Activated CD8-positive, alpha-beta memory T cell treated with anti-CD3 and anti-CD28 coated beads, Interleukin-2, amount 50 U/mL, for 24 hours (primary cell): Measurements from ENCODE around the gene BTN3A1.
A peak's percentile ranks its signal among the peaks of the same experiment; 100 is the strongest.
"Not testable (repeated sequence)": the region's sequence is repeated elsewhere in the genome, so short reads cannot be mapped to it uniquely, and the experiment has no call there.

ENCODE experiments used
- DNase-seq: peaks from one replicate; pipeline ENCODE4 v3.0.0-alpha.2; 2020; ENCODE audit errors: extremely low read depth

BTN3A1 gene

DNA sequence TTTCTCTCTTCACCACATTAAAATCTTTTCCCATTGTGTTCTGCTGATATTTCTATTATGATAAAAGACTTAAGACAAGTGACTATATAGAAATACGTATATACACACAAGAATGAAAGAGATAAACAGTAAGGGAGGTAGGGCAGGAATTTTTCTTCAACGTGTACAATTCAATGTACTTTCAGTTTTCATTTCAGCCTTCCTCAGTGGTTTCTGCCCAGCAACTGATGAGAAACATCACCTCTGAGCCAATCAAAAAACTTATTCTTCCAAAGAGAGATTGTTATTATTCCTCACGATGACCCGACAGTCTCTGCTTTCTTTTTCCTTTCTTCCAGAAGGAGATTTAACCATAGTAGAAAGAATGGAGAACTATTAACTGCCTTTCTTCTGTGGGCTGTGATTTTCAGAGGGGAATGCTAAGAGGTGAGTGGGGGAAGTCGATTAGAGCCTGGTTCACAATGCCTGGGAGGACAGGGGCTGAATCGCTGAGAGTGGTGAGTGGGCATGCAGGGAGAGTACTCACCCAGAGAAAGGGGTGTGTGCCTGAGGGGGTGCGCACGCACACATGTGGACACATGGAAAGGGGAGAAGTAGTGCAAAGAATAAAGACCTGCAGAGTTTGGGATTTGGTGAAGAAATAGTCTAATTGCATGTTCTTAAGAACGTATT, at the start of gene BTN3A1:
TSS of gene BTN3A1 (plus strand) at position 289 of the 672 bp plus-strand sequence. CDS start 3,289 bp downstream, outside the sequence.
- DNase-seq = peak; percentile 47

DNA sequence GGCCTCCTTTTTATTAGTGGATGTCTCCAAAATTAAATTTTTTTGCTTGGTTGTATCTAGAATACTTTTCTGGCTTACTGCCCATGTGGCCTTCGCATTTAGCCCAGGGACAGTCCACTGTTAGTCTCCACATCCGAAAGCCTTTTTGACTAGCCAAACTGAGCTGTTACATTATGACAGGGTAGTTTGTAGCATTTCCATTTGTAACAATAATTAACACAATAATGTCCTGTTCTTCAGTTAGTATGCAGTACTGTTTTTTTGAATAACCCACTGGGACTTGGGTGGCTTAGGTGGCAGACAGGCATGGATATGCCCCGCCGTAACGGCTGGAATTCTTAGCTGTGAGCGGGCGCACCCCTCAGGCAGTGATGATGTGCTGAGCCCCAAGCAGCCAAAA, 49.8 kb upstream of the BTN3A1 start:
- no peak for DNase-seq

DNA sequence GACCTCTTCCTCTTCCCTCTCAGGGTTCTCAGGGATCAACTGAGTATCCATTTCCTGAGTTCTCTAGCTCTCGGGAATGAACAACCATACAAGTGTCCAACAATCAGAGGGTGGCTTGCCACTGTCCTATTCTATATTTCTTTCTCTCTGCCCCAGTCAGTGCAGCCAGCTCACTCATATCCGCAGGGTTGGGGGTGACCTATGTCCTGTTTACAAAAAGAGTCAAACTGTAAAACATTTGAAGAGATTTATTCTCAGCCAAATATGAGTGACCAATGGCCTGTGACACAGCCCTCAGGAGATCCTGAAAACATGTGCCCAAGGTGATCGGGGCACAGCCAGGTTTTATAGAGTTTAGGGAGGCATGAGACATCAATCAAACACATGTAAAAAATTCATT, 47.9 kb upstream of the BTN3A1 start:
- DNase-seq = no peak

DNA sequence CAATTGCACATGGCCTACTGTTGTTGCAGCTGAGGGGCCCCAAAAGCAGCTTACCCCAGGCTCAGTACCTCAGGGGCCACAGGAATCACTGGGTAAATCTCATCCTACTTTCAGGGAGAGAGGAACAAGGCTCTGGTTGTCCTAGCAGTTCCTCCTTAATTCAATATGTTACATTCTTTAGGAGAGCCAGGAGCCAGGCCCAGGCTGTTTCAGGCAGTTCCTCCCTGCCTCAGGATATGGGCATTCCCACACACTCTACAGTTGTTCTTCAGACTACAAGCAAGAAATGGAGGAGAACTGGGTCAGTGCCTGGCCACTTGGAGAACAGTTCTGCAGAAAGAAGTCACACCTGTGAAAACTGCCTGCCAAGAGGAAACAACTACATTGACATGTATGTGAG, 46.7 kb upstream of the BTN3A1 start:
- no peak for DNase-seq

DNA sequence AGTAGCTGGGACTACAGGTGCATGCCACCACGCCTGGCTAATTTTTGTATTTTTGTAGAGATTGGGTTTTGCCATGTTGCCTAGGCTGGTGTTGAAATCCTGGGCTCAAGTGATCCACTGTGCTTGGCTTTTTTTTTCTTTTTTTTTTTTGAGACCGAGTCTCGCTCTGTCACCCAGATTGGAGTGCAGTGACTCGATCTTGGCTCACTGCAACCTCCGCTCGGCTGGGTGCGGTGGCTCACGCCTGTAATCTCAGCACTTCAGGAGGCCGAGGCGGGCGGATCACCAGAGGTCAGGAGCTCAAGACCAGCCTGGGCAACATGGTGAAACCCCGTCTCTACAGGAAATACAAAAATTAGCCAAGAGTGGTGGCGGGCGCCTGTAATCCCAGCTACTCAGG, 44.5 kb upstream of the BTN3A1 start:
- not testable (repeated sequence) for DNase-seq

DNA sequence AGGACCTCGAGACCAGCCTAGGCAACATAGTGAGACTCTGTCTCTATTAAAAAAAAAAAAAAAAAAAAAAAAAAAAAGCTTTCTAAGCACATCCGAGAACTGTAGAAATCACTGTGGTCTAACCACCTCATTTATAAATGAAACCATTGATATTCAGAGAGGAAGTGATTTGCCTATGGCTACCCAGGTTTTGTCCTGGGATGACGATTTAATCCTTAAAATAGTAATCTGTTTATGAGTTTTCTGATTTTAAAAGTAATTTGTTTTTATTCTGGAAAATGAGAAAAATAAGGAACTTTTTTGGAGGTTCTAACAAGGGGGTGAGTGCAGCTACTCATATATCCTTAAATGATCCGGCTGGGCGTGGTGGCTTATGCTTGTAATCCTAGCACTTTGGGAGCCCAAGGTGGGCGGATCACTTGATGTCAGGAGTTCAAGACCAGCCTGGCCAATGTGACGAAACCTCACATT, 43.5 kb upstream of the BTN3A1 start:
- no peak for DNase-seq

DNA sequence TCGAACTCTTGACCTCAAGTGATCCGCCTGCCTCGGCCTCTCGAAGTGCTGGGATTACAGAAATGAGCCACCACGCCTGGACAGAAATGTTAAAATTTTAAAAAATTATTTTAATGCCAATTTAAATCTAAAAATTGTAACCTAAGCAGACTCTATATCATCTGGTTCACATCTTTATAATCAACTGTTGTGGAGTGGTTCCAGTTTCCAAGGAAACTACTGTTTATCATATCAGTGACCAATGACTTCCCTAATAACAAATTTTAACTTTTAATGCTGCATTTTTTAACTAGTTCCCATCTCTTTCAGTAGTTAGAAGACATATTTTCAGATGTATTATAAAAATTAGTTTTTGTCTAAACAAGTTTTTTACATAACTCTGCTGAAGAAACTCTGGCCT, 42.3 kb upstream of the BTN3A1 start:
- DNase-seq = no peak

DNA sequence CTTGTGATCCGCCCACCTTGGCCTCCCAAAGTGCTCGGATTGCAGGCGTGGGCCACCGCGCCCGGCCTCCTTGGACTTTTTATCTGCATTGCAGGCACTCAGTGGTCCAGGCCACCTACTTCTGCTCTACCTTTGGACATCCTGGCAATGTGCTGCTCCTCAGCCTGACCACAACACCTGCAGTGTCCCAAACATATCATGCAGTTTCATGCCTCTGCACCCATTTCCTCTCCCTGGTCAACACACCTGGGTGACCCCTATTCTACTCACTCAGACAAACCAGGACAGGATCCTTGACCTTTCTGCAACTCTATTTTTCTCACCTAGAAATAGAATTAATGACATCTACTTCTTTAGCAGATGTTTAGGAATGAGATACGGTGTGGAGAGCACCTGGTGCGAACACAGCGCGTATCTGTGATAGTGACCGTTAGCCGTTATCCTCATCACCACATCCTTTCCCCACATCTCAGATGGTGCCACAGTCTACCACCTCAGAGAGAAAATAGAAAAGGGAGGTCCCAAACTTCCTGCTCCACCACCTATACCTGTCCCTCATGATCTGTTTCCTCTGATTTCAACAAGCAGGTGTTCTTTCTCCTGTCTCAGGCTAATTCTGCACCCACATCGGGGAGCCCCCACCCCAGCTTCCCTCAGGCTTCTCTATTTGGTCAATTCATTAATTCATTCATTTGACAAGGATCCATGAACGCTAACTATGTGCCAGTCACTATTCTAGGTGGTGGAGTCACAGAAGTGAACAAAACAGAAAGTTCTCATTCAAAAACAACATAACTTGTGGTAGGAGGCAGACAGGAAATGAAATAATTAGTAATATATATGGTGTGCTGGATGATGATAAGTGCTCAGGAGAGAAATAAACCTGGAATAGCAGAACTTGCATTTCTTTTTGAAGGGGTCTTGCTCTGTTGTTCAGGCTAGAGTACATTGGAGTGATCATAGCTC, 41.3 kb upstream of the BTN3A1 start:
- DNase-seq = no peak

DNA sequence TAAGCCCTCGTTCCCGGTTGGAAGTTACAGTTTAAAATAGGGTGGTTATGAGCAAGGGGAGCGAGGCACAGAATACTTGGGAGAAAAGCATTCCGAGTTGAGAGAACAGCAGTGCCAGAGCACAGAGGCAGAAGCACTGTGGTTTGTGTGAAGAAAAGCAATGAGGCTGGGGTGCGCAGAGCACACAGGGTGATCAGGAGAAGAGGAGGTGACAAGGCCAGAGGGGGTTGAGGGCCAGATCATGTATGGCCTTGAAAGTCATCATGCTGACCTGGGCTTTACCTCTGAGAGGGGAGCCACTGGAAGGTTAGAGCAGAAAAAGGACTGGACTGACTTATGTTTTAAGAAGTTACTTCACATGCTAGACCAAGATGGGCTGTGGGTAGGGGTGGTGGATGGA, 40.5 kb upstream of the BTN3A1 start:
- DNase-seq = no peak

DNA sequence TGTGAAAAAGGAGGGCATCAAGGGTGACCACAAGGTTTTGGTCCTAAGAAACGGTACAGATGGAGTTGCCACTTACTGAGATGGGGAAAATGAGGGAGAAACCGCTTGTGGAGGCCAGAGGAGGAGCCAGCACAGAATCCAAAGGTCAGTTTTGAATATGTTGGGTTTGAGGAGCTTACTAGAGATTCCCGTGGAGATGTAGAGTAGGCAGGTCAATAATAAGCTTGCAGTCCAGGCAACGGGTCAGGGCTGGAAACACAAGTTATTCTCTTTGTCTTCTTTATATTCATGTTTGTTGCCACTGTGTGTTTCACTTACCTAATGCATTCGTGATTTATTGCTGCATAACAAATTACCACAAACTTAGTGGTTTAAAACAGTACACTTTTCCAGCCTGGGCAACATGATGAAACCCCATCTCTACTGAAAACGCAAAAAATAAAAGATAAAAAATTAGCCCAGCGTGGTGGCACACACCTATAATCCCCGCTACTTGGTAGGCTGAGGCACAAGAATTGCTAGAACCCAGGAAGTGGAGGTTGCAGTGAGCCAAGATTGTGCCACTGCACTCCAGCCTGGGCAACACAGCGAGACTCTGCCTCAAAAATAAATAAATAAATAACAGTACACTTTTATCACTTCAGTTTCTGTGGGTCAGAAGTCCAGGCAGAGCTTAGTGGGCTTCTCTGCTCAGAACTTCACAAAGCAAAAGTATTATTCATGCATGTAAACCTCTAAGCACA, 39.8 kb upstream of the BTN3A1 start:
- no peak for DNase-seq

DNA sequence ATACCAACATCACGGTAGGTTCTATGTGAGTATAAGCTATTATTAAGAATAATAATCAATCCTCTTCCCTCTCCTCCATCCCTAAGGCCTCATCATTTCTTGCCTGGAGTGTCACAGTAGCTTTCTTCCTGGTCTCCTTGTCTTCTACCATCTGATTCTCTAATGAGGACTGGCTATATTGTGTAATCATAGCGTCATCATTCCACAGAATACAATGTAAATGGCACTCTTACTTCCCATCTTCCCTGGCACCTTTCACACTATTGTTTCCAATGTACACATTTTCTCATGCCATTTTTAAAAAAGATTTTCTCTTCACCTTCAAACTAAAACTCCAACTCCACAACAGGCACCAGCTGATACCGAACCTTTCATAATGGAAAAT, 39.2 kb upstream of the BTN3A1 start:
- DNase-seq = no peak

DNA sequence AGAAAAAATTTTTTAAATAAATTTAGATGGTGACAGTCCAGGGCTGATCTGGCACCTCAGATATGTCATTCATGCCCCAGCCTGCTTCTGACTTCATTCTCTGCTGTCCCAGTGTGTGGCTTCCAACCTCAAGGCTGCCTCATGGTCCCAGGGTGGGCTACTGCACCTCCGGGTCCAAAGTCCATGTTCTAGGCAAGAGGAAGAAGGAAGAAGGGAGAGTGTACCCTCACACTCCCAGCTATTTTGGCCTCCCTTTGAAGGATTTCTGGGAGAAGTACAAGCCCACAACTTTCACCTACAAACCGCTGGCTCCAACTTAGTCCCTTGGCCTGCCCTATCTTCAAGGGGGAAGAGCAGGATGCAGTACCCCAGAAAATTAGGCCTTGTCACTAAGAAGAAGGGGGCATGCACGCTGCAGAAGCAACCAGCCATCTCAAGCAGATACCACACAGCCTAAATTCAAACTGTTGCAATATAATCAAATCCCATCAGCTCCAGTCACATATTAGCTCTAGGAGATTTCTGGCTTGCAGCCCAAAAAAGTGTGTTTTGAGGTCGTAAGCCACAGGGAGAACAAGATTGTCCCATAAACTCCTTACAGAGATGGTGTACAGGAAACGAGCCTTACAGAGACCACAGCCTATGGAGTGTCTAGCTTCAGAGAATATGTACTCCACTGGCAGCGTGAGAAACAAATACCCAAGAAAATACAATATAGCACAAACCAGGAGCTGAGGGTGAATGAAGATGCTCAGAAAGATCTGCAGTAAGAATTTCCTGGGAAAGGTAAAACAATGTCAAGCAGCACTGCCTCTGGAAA, 38.0 kb upstream of the BTN3A1 start:
- DNase-seq = no peak

DNA sequence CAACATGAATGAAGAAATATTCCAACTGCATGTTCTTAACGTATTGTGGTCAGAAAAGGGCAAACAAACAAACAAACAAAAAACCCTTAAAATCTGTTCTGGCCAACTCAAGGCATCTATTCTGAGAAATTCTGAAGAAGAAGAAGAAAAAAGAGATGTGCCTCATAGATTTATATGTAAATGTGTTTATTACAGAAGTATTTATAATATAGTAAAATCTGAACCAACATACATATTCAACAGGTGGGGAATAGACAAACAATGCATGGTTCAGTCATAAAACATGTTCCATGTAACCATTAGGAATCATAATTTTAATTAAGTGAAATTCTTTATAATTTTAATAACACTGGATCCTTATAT, 36.5 kb upstream of the BTN3A1 start:
- DNase-seq = no peak

DNA sequence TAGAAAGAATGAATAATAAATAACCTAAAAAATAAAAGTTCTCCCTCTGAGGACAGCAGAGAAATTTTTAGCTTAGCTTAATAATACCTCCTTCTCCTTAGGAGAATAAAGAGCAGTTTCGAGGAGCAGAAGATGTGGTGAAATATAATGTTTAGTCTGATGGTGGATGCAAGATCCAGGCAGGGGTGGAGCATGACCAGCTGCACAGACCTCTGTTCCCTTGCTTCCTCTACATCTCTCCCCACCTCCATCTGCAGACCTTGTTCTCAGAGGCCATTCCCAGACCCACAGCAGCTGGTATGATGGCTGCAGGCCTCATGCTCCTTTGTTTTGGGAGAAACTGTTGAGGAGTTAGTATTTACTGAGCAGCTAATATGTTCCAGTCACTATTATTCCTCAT, 35.6 kb upstream of the BTN3A1 start:
- no peak for DNase-seq

DNA sequence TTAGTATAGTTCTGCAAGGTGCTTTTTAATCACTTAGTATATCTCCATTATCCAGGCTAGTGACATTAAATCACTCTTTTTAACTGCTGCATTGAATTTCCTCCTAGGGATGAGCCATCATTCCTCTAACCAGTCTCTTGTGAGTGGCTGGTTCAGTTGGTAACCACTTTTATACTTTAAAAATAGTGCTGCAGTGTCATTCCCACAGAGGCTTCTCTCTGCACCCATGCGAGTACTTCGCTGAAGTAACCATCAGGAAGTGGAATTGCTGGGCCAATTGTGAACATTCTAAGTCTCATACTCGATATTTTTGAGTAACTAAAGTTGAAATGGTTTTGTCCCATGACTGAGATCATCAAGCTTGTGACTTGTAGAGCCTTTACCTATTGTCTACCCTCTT, 35.0 kb upstream of the BTN3A1 start:
- DNase-seq = no peak

DNA sequence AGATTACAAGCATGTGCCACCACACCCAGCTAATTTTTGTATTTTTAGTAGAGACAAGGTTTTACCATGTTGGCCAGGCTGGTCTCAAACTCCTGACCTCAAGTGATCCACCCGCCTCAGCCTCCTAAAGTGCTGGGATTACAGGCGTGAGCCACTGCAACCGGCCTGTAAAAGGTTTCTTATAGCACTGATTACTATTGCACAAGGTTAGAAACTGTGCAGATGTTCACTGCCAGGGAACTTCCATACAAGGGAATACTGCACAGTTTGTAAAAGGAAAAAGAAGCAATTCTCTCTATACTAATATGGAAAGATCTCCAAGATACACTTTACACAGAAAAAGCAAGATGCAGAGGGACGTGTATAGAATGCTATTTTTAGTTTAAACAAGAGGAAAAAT, 30.3 kb upstream of the BTN3A1 start:
- DNase-seq = not testable (repeated sequence)

DNA sequence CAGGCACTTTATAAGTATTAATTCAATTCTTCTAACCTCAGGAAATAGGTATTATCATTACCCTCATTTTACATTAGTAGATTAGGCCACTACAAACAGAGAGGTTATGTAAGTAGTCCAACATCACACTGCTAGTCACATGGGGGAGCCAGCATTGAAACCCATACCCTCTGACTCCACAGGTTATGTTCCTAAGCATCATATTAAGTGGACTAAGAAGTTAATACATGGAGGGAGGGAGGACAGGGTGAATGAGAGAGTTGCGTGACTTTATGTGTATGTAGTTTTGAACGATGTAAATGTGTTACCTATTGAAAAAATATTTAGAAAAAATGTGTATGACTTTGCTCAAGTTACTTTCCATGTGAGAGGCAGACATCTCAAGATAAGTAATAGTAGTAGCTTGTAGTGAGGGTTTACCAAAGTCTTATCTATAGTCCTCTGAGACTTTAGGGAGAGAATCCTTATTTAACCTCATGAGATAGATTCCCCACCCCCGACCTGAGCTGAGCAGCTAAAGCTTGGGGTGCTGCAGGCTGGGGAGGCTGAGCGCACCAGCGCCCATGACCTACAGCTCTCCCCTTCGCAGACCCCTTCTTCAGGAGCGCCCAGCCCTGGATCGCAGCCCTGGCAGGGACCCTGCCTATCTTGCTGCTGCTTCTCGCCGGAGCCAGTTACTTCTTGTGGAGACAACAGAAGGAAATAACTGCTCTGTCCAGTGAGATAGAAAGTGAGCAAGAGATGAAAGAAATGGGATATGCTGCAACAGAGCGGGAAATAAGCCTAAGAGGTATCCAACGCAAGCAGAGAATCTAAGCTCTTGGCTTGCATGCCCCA, 29.5 kb upstream of the BTN3A1 start:
- DNase-seq = no peak

DNA sequence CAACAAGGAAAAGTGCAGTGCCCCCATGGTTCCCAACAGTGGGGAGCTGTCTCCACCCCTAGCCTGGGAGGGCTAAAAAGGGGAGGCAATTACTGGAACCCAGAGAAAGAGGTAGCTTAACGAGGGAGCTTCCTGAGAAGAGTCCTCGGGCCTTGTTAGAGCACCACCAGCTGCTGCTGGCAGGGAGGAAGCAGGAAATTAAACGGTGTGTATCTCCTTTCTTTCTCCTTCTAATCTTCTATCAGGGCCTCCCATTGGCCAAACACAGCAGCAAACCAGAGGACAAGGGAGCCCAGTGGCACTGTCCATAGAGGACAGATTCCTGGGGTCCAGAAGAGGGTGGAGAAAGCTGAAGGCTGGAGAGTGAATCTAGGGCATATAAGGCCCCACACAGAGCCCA, 26.8 kb upstream of the BTN3A1 start:
- no peak for DNase-seq

DNA sequence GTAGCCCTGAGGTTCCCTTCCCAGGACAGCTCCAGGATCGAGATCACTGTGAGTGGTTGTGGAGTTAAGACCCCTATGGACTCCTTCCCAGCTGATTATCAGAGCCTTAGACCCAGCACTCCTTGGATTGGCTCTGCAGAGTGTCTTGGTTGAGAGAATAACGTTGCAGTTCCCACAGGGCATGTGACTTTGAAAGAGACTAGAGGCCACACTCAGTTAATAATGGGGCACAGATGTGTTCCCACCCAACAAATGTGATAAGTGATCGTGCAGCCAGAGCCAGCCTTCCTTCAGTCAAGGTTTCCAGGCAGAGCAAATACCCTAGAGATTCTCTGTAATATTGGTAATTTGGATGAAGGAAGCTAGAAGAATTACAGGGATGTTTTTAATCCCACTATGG, 24.4 kb upstream of the BTN3A1 start:
- DNase-seq = no peak

DNA sequence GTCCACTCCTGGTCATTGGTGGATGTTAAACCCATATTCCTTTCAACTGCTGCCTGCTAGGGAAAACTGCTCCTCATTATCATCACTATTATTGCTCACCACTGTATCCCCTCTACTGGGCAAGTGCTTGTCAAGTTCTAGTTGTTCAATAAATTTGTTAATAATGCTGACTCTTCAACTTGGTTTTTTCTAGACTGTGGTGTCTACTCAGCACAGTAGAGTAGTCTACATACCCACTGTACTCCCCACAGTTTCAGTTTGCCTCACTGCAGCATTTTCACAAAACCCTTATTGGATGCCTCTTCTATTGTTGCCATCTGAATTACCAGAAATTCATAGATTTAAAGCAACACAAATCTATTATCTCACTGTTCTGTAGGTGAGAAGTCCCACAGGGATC, 23.9 kb upstream of the BTN3A1 start:
- DNase-seq = not testable (repeated sequence)

DNA sequence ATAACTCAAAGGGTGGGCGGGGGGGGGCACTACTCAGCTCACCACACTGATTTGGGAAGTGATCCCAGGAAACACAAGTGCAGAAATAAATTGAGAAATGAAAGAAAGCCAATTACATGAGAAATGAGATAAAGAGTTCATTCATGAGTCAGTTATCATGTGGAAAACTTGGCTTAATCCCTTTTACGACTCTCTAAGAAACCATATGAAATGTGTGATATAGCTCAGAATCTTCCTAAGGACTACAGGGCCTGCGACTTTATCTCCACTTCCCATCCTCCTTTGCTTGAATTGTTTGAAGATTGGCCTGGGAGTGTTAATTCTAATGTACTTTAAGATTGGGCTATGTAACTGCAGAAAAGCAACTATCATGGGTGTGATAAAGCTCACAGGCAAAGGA, 22.8 kb upstream of the BTN3A1 start:
- no peak for DNase-seq
